ENCODE measurements around the gene ARMH3.
"Not testable (repeated sequence)": the region's sequence is repeated elsewhere in the genome, so short reads cannot be mapped to it uniquely, and the experiment has no call there.

ARMH3 gene

DNA sequence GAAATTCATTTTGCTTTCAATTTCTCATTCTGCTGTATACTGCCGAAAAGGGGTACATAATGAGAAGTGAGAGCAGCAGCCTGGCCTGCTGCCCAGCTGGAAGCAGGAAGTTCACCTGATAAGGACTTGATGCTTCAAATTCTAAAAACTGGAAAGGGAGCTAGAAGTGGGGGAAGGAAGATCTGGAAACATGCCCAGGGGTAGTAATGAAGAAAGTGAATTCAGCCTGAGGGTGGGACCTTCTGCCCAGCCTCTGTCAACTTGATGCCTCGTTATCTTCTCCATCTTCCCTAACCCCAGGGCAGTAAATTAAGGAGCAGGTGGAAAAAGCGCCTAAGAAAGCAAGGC lies 69.4 kb downstream of the ARMH3 start:
- no peak for DNase-seq (ENCODE audit: low spot score)

- not testable (repeated sequence) for DNase-seq (ENCODE audit: low spot score)
Observed at GRCh38 chr10:101980677-101981076, 75.3 kb downstream of the ARMH3 start.

GRCh38 chr10:101974091-101974971 lies 81.6 kb downstream of the ARMH3 start:
- peak; percentile 40 for DNase-seq (ENCODE audit: low spot score)

- no peak for DNase-seq (ENCODE audit: low spot score)
Observed at GRCh38 chr10:101972761-101973160, 83.2 kb downstream of the ARMH3 start.

GRCh38 chr10:101969412-101969922 lies 86.5 kb downstream of the ARMH3 start:
- no peak for DNase-seq (ENCODE audit: low spot score)

DNA sequence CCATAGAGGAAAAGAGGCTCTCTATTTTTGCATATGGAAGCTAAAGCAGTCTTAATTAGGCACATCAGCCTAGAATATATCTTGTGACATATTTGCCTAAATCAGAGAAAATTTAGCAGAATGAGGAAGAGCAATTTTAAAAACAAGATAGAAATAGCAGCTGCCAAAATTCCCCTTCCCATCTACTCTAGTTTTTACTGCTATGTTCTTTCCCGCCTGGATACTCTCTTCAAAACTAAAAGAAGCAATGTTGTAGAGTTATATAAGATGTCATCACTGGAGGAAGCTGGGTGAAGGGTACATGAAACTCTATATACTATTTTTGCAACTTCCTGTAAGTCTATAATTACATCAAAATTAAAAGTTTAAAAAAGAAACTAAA lies 87.0 kb downstream of the ARMH3 start:
- DNase-seq (ENCODE audit: low spot score) = no peak

GRCh38 chr10:101968286-101968939 lies 87.6 kb downstream of the ARMH3 start:
- no peak for DNase-seq (ENCODE audit: low spot score)

- DNase-seq (ENCODE audit: low spot score) = peak; percentile 20
Observed at GRCh38 chr10:101967713-101968112, 88.3 kb downstream of the ARMH3 start.

DNA sequence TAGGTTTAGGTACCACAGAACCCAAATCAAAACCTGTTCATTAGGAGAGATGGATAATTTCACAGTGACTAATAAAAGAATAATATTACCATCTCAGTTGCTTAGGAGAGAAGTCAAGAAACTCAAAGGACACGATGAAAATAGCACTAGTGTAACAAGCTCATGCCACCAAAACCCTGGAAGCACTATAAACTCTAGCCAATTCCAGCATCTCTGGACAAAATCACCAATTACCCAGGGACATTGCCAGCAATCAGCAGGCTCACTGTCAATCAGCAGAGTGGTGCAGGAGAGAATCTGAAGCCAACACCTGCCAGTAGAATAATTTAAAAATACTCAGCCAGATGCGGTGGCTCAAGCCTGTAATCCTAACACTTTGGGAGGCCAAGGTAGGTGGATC lies 88.9 kb downstream of the ARMH3 start:
- no peak for DNase-seq (ENCODE audit: low spot score)

DNA sequence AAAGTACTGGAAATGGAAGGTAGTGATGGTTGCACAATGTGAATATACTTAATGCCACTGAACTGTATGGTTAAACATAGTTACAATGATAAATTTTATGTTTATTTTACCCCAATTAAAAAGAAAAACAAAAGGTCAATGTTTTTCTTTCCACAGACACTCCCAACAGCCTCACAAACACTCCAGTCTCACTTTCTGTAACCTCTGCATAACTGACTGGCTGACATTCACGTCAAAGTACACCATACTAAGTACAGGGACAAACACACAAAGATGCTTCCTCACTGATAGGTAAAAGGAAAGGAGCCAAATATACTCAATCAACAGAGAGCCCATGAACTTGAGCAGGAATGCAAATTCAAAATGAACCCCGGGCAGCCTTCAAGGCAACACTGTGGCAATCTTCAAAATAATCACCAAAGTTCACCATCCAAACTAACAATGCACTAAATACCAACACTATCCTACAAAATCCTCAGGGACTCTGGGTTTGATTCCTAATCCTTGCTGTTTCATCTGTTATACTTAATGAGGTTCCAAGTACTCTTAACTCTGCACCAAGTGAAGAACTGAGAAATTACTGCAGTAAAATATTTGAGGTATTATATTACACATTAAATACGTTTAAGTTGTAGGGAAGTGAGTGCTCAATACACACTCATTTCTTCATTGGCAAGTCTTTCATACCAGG lies 90.8 kb downstream of the ARMH3 start:
- DNase-seq (ENCODE audit: low spot score) = no peak

GRCh38 chr10:101961591-101962498 lies 94.1 kb downstream of the ARMH3 start:
- peak; percentile 45 for DNase-seq (ENCODE audit: low spot score)

- DNase-seq (ENCODE audit: low spot score) = no peak
Observed at GRCh38 chr10:101960879-101961395, 95.0 kb downstream of the ARMH3 start.

DNA sequence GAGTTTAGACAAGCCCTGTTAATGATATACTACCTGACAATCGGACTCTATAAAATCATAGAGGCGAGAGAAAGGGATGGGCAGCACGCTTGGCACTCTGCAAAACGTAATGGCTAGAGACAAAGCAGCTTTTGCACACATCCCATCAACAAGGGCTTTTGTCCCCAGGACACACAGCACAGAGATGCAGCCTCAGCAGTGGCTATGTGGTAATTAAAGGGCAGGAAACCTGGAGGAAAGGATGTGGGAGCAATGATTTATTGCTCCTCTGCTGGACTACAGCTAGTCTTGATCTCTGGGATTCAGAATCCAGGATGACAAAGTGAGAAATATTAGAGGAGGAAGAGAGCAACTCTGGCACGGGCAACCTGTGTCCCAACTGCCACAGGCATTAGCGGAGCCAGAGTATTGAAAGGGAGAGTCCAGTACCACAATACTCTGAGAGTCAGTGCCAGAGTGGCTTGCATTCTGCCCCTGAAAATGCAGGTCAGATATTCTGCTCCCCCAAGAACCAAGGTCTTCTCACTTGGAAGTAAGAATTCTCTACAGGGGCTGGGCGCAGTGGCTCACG lies 96.5 kb downstream of the ARMH3 start:
- no peak for DNase-seq (ENCODE audit: low spot score)

- DNase-seq (ENCODE audit: low spot score) = no peak
Observed at GRCh38 chr10:101958691-101959090, 97.3 kb downstream of the ARMH3 start.

DNA sequence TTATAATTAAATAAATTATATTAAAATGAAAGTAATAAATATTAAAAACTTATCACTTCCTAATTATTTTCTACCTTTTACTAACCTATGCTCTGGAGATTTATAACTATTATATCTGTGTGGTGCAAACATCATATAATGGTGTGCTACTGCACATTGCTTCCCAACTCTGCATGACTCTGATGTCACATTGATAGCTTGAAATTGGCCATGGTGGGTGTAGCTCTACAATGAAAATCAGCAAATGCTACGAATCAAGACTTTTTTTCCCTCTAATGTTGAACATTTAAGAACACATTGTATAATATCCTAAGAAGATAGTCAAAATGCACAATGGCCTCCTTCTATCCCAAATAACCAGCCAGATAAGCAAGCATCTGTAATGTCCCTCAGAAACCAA lies 99.1 kb downstream of the ARMH3 start:
- DNase-seq (ENCODE audit: low spot score) = no peak

DNA sequence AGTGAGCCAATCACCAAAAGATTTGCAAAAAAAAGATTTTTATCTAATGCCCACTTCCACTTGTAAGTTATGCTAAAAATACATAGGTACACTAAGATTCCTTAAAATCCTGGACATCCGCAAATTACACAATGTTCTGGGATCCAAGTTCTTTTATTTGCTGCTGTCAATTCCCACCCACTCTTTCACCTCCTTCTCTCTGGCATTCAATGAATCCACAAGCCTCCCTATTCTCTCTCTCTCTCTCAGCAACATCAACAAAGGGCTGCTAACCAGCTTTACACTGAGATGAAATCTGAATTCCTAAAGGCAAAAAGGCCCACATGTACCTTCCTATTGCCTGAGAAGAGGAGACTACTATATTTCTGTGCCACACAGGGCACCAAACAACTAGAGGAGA lies 99.9 kb downstream of the ARMH3 start:
- DNase-seq (ENCODE audit: low spot score) = no peak

- no peak for DNase-seq (ENCODE audit: low spot score)
Observed at GRCh38 chr10:101952191-101952590, 103.8 kb downstream of the ARMH3 start.

DNA sequence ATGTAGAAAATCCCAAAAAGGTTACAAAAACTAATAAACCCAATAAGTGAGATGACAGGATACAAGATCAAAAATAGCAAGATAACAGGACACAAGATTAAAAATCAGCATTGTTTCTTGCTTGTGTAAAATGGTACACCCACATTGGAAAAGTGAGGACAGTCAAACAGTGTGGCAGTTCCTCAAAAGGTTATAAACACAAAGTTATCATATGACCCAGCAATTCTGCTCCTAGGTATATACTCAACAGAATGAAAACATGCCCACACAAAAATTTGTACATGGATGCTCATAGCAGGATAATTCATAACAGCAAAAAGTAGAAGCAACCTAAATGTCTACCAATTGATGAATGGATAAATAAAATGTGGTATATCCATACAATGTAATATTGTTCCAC lies 105.8 kb downstream of the ARMH3 start:
- DNase-seq (ENCODE audit: low spot score) = no peak

DNA sequence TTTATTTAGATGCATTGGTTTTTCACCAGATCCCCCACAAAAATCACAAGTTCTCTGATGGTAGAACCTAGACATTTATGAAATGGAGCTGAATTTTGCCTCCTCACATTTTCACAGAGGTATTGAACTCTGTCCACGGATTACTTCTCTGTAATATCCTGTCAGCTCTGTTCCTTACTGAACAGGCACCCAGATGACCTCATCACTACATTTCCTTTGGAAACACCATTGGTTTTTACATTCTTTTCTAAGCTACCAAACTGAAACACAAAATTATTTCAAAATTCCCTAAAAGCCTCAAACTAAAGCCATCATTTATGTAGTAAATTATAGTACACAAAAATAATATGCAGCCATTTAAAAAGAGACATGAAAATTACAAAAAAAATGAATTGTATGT lies 114.1 kb downstream of the ARMH3 start:
- DNase-seq (ENCODE audit: low spot score) = peak; percentile 45

GRCh38 chr10:101940916-101941315 lies 115.1 kb downstream of the ARMH3 start:
- no peak for DNase-seq (ENCODE audit: low spot score)

DNA sequence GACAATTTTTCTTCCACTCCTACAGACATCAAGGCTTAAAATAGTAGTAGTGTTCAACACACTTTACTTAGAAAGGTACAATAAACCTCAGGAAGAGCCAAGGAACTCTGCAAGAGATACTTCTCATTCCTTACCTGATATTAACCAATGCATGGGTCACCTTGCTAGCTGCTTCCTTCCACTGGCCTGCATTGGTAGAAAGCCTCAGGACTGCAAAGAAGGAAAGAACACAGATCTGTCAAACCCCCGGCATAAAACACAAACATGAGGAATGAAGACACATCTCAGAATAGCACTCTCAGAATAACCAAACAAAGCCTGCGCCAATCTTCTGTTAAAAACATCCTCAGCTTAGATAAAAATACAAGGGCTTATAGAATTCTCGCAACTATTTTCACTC lies 116.2 kb downstream of the ARMH3 start:
- no peak for DNase-seq (ENCODE audit: low spot score)
